Mesendoderm (in vitro differentiated cells): ENCODE data around the gene ZNF564. TPM values are rescaled to one million over a fixed set of nuclear protein-coding genes. Genes with fewer than 3 reads are reported as not detected.

Source experiments
- DNase-seq: peaks from one replicate; pipeline ENCODE4 v3.0.0; 2013
- H2AK5ac ChIP-seq: 2 replicates; pipeline ENCODE4 v1.6.1; 2013; ENCODE audit warnings: low read length, inconsistent platforms
- H2BK120ac ChIP-seq: 2 replicates; pipeline ENCODE4 v1.6.1; 2013; ENCODE audit warnings: low read depth, mild to moderate bottlenecking, low read length, moderate library complexity, mixed read lengths
- H2BK15ac ChIP-seq: replicated peaks from 2 replicates; pipeline ENCODE4 v1.6.1; 2013; ENCODE audit warnings: low read depth, mild to moderate bottlenecking, moderate library complexity
- H2BK5ac ChIP-seq: 2 replicates; pipeline ENCODE4 v1.6.1; 2013; ENCODE audit warnings: low read length, inconsistent platforms
- H3K18ac ChIP-seq: 2 replicates; pipeline ENCODE4 v1.6.1; 2013; ENCODE audit warnings: mild to moderate bottlenecking, low read length, mixed read lengths
- H3K23ac ChIP-seq: one replicate; pipeline ENCODE4 v1.6.1; 2013; ENCODE audit warnings: low read length
- H3K27ac ChIP-seq: 2 replicates; pipeline ENCODE4 v1.5.1; 2013; ENCODE audit warnings: low read depth, mild to moderate bottlenecking, inconsistent platforms, low read length, moderate library complexity
- H3K27me3 ChIP-seq: 2 replicates; pipeline ENCODE4 v1.6.1; 2013; ENCODE audit warnings: low read length, control low read depth, mild to moderate bottlenecking, inconsistent platforms; ENCODE audit not compliant: insufficient read depth, poor library complexity
- H3K36me3 ChIP-seq: 2 replicates; pipeline ENCODE4 v1.6.1; 2013; ENCODE audit warnings: low read length, inconsistent platforms; ENCODE audit not compliant: control insufficient read depth, insufficient read depth
- H3K4ac ChIP-seq: one replicate; pipeline ENCODE4 v1.6.1; 2013; ENCODE audit warnings: low read depth, mild to moderate bottlenecking, low read length, moderate library complexity
- H3K4me1 ChIP-seq: 2 replicates; pipeline ENCODE4 v1.6.1; 2013; ENCODE audit warnings: low read depth, low read length, inconsistent platforms; ENCODE audit not compliant: control insufficient read depth
- H3K4me2 ChIP-seq: 2 replicates; pipeline ENCODE4 v1.6.1; 2013; ENCODE audit warnings: low read length
- H3K4me3 ChIP-seq: 2 replicates; pipeline ENCODE4 v1.5.1; 2013; ENCODE audit warnings: mild to moderate bottlenecking, low read length
- H3K56ac ChIP-seq: one replicate; pipeline ENCODE4 v1.6.1; 2013; ENCODE audit warnings: low read length
- H3K79me1 ChIP-seq: 2 replicates; pipeline ENCODE4 v1.6.1; 2013; ENCODE audit warnings: low read length, inconsistent platforms
- H3K79me2 ChIP-seq: 2 replicates; pipeline ENCODE4 v1.6.1; 2013; ENCODE audit warnings: mild to moderate bottlenecking, low read length; ENCODE audit not compliant: control insufficient read depth, insufficient read depth
- H3K9ac ChIP-seq: 2 replicates; pipeline ENCODE4 v1.6.1; 2013; ENCODE audit warnings: low read length, inconsistent platforms
- H4K5ac ChIP-seq: one replicate; pipeline ENCODE4 v1.6.1; 2013; ENCODE audit warnings: low read length
- H4K8ac ChIP-seq: one replicate; pipeline ENCODE4 v1.6.1; 2013; ENCODE audit warnings: low read depth, mild to moderate bottlenecking, control low read depth, low read length, moderate library complexity
- WGBS: extraction: QIAGEN DNeasy Blood & Tissue Kit; methylation state at CpG from one replicate; pipeline ENCODE4 v1.1.7; 2013; ENCODE audit warnings: low lambda C conversion rate, missing lambda C conversion rate; ENCODE audit not compliant: insufficient coverage; ENCODE audit errors: extremely low coverage; 5-methylcytosine and 5-hydroxymethylcytosine counted together
- small RNA-seq: library from polyadenylated mRNA; stranded (forward); fragments of <200 nt; extraction: miRNeasy Mini kit (QIAGEN cat#:217004); gene quantifications from one replicate; pipeline ENCODE3, GENCODE V24; 2013; ENCODE audit not compliant: insufficient read depth

The ZNF564 gene

GRCh38 chr19:12478234-12478941 is 72.9 kb downstream of the ZNF564 start:
- H3K18ac ChIP-seq = no peak overlapping the region
- H3K4me2 ChIP-seq = no peak overlapping the region
- no peaks in the 10 kb centered on the region for H3K27me3 ChIP-seq
- no peak overlapping the region for H4K5ac ChIP-seq
- peaks cover 2% of the 10 kb centered on the region for H3K79me1 ChIP-seq
- no peak overlapping the region for H3K27ac ChIP-seq
- no peak overlapping the region for H2BK120ac ChIP-seq
- H2BK5ac ChIP-seq = no peak overlapping the region
- DNase-seq = no peak
- no peak overlapping the region for H4K8ac ChIP-seq
- H3K4me1 ChIP-seq = no peaks in the 10 kb centered on the region
- no peak overlapping the region for H2AK5ac ChIP-seq
- H3K56ac ChIP-seq = no peak overlapping the region
- no peak overlapping the region for H3K9ac ChIP-seq
- H3K4me3 ChIP-seq = no peak overlapping the region
- no peaks in the 10 kb centered on the region for H3K79me2 ChIP-seq
- no peak overlapping the region for H3K4ac ChIP-seq
- no peak overlapping the region for H3K23ac ChIP-seq
- H2BK15ac ChIP-seq = no peak overlapping the region
- no peaks in the 10 kb centered on the region for H3K36me3 ChIP-seq
- no CpG with 5 or more reads among the region's 5 CpGs for WGBS

Small RNAs within 50 kb of the gene (small RNA-seq; reads per million reads assigned to genes)
- gene MTCO1P27 (not detected), gene PPIAP20 (not detected)
